ENCODE data around the gene FAM89A. TPM values are rescaled to one million over a fixed set of nuclear protein-coding genes. Genes with fewer than 3 reads are reported as not detected.

FAM89A gene
- total RNA-seq, 1 experiment from 2014 or later = 1.5 TPM

GRCh38 chr1:231084353-231084752 is 44.3 kb upstream of the FAM89A start:
- TF ChIP-seq, protein P1, sequence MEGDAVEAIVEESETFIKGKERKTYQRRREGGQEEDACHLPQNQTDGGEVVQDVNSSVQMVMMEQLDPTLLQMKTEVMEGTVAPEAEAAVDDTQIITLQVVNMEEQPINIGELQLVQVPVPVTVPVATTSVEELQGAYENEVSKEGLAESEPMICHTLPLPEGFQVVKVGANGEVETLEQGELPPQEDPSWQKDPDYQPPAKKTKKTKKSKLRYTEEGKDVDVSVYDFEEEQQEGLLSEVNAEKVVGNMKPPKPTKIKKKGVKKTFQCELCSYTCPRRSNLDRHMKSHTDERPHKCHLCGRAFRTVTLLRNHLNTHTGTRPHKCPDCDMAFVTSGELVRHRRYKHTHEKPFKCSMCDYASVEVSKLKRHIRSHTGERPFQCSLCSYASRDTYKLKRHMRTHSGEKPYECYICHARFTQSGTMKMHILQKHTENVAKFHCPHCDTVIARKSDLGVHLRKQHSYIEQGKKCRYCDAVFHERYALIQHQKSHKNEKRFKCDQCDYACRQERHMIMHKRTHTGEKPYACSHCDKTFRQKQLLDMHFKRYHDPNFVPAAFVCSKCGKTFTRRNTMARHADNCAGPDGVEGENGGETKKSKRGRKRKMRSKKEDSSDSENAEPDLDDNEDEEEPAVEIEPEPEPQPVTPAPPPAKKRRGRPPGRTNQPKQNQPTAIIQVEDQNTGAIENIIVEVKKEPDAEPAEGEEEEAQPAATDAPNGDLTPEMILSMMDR (conservative IDR thresholded peaks at IDR 0.05) = no peak
- no peaks in the 10 kb centered on the region for H3K23me2 ChIP-seq (ENCODE audit: insufficient read length, low read depth, low read length, poor library complexity, severe bottlenecking)
- no peak overlapping the region for H2AFZ ChIP-seq (ENCODE audit: low read length)
- no peak overlapping the region for H3K4me3 Mint-ChIP-seq
- H3K36me3 Mint-ChIP-seq (ENCODE audit: insufficient read depth in 1 of 3, low read depth in 3 of 3) = no peaks in the 10 kb centered on the region
- H3K4me1 Mint-ChIP-seq = no peaks in the 10 kb centered on the region
- DNase-seq = no peak
- no peak overlapping the region for H3K9ac ChIP-seq (ENCODE audit: extremely low read depth, insufficient read length, low read length)
- H4K8ac ChIP-seq (replicated peaks; ENCODE audit: insufficient read length, low read depth, low read length) = no peak overlapping the region
- no peak overlapping the region for H2BK120ac ChIP-seq (ENCODE audit: low read depth, low read length, poor library complexity, severe bottlenecking)
- no peak overlapping the region for H2BK15ac ChIP-seq (ENCODE audit: low read depth, low read length)
- H3K79me1 ChIP-seq (ENCODE audit: insufficient read depth, low read depth, low read length, poor library complexity, severe bottlenecking) = no peaks in the 10 kb centered on the region
- H3K18ac ChIP-seq (ENCODE audit: insufficient read length, low read depth, low read length) = no peak overlapping the region
- H2AK5ac ChIP-seq (ENCODE audit: insufficient read length, low read length) = no peak overlapping the region
- peaks cover 81% of the 10 kb centered on the region for H3K27me3 Mint-ChIP-seq (ENCODE audit: low read depth)
- H4K20me1 ChIP-seq (ENCODE audit: control insufficient read depth, insufficient read depth, insufficient read length) = no peaks in the 10 kb centered on the region
- H4K5ac ChIP-seq (ENCODE audit: insufficient read length, low read depth, low read length) = no peak overlapping the region
- no peak overlapping the region for H4K91ac ChIP-seq (ENCODE audit: insufficient read length, low read depth, low read length)
- no peak overlapping the region for H3K27ac Mint-ChIP-seq
- no peak overlapping the region for H3K14ac ChIP-seq (ENCODE audit: insufficient read depth, low read length)
- no peak overlapping the region for H3K4me2 ChIP-seq (ENCODE audit: insufficient read depth, insufficient read length, low read length)
- no peaks in the 10 kb centered on the region for H3K9me3 Mint-ChIP-seq
- H3K4me1 ChIP-seq (ENCODE audit: insufficient read depth, low read length) = no peaks in the 10 kb centered on the region
- no CpG with 5 or more reads among the region's 5 CpGs for WGBS (ENCODE audit: extremely low coverage, insufficient read length, low lambda C conversion rate)
- no peak overlapping the region for H2BK12ac ChIP-seq (ENCODE audit: insufficient read length, low read depth, low read length)
- H3K27ac ChIP-seq (ENCODE audit: insufficient read length, low read depth, low read length) = no peak overlapping the region
- no peak overlapping the region for H3K4ac ChIP-seq (ENCODE audit: low read depth, low read length)
- H2BK5ac ChIP-seq (ENCODE audit: insufficient read length, low read length) = no peak overlapping the region
- no peaks in the 10 kb centered on the region for H3K9me3 ChIP-seq (ENCODE audit: control insufficient read depth, low read depth, low read length)
- no peak overlapping the region for H3T11ph ChIP-seq (ENCODE audit: low read length)
- no peaks in the 10 kb centered on the region for H3K79me2 ChIP-seq (ENCODE audit: insufficient read depth, low read length)
- H3K23ac ChIP-seq (ENCODE audit: insufficient read length, low read depth, low read length) = no peak overlapping the region
- no peaks in the 10 kb centered on the region; the same call in 1 of the 2 replicates for H3K27me3 ChIP-seq (ENCODE audit: insufficient read depth, low read length)
- H3K56ac ChIP-seq (ENCODE audit: insufficient read length, low read depth, low read length) = no peak overlapping the region
- H2BK20ac ChIP-seq (ENCODE audit: low read depth, low read length, poor library complexity, severe bottlenecking) = no peak overlapping the region
